NCI-H1048 (cell line): ENCODE measurements around the gene IFITM1.
"Not testable (repeated sequence)": the region's sequence is repeated elsewhere in the genome, so short reads cannot be mapped to it uniquely, and the experiment has no call there.

Experiments used
- DNase-seq: peaks from one replicate; lab custom pipeline; 2025; lab: John Stamatoyannopoulos, UW

The IFITM1 gene

GRCh38 chr11:313787-314553, at the start of gene IFITM1:
IFITM1 (plus strand) TSS chr11:314040; CDS start chr11:314171, 131 bp downstream.
- DNase-seq, result no peak

GRCh38 chr11:266676-267439, 47.0 kb upstream of the IFITM1 start:
- no peak for DNase-seq

- DNase-seq, result no peak
These were observed 46.3 kb upstream of the IFITM1 start for GRCh38 chr11:267491-267994.

- not testable (repeated sequence) for DNase-seq
These were observed 45.1 kb upstream of the IFITM1 start for GRCh38 chr11:268716-269145.

GRCh38 chr11:269146-269890, 44.5 kb upstream of the IFITM1 start:
- no peak for DNase-seq

- DNase-seq, result no peak
These were observed 43.2 kb upstream of the IFITM1 start for GRCh38 chr11:270451-271318.

DNA sequence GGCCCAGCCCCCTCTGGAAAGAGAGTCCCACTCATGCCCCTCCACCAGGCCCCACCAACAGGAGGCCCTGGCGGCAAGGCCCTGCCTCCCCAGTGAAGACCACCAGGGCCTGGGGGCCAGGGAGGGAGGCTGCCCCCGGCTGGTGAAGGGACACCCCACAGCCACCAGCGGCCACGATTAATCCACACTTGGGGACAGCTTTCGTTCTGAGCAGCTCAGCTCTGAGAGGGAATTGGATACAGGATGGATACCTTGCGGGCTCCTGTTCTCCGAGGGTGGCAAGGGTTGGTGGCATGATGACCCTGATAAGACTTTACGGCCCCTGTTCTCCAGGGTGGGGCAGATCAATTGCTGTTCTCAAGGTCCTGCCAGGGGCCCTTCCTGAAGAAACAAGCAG, 42.5 kb upstream of the IFITM1 start:
- DNase-seq, result no peak

GRCh38 chr11:272195-272930, 41.5 kb upstream of the IFITM1 start:
- no peak for DNase-seq

- DNase-seq, result no peak
These were observed 41.0 kb upstream of the IFITM1 start for GRCh38 chr11:272931-273198.

- DNase-seq, result no peak
These were observed 37.6 kb upstream of the IFITM1 start for GRCh38 chr11:276219-276618.

GRCh38 chr11:278001-278951, 35.6 kb upstream of the IFITM1 start, which contains the start of gene NLRP6:
NLRP6 (plus strand) TSS chr11:278407; CDS start chr11:278570, 163 bp downstream.
- DNase-seq, result no peak

GRCh38 chr11:279040-279965, 34.5 kb upstream of the IFITM1 start:
- no peak for DNase-seq

- no peak for DNase-seq
These were observed 33.7 kb upstream of the IFITM1 start for GRCh38 chr11:279966-280705.

DNA sequence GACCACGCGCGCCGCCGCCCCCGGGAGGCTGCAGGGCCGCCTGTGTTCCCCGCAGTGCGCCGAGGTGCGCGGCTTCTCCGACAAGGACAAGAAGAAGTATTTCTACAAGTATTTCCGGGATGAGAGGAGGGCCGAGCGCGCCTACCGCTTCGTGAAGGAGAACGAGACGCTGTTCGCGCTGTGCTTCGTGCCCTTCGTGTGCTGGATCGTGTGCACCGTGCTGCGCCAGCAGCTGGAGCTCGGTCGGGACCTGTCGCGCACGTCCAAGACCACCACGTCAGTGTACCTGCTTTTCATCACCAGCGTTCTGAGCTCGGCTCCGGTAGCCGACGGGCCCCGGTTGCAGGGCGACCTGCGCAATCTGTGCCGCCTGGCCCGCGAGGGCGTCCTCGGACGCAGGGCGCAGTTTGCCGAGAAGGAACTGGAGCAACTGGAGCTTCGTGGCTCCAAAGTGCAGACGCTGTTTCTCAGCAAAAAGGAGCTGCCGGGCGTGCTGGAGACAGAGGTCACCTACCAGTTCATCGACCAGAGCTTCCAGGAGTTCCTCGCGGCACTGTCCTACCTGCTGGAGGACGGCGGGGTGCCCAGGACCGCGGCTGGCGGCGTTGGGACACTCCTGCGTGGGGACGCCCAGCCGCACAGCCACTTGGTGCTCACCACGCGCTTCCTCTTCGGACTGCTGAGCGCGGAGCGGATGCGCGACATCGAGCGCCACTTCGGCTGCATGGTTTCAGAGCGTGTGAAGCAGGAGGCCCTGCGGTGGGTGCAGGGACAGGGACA, 32.9 kb upstream of the IFITM1 start:
- DNase-seq, result no peak

GRCh38 chr11:281486-282161, 32.2 kb upstream of the IFITM1 start:
- DNase-seq, result no peak

DNA sequence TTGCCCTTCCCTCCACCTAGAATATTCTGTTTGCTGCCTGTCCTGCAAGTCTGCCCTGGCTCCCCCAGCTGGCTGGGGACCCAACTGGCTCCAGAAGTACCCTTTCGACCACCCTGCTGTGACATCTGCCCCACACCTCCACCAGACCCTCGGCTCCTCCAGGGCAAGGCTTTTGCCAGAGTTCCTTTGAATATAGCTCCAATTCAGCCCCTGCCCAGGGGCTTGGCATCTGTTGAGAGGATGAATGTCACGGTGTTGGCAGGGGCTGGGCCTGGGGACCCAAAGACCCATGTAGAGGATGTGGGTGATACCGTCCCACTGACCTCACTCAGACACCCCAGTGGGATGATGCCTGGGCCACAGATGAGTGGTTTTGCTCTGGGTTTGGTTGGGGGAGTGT, 31.7 kb upstream of the IFITM1 start:
- DNase-seq, result no peak
